ENCODE measurements around the gene QSOX2.

The QSOX2 gene

DNA sequence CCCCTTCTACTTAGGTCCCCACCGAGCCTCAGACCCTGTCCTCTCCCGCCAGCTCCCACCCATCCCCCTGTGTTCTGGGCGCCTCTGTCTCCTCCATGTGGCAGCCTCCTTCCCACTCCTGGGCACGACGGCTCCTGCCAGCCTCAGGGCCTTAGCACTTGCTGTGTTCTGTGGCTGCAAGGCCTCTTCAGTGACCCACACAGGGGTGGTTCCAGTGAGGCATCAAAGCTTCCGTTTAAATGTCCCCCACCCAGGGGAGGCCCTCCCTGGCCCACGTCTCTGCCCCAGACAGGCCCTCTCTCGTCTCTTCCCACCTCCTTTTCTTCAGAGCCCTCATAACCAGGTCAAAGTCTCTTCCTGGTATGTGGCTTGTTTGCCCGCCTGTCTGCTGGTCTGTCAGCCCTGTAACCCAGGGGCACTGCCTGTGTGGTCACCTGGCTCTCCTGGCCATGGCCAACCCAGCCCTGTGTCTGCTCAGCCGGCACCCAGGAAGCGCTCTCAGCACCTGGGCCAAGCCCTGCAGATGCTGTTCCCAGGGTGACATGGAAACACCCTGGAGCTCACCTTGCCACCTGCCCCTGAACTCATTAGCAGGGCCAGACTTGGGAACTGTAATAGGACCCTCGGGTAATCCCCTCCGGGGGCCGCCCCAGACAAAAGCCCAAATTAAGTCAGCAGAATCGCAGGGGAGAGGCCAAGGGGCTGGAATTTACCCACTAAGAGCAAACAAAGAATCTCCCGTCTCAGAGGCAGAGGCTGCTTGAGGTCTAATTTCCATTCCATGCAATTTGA is 74.4 kb downstream of the QSOX2 start:
- DNase-seq: peak; percentile 94

- DNase-seq: peak; percentile 15
Measured at GRCh38 chr9:136170006-136170901, 75.4 kb downstream of the QSOX2 start.

DNA sequence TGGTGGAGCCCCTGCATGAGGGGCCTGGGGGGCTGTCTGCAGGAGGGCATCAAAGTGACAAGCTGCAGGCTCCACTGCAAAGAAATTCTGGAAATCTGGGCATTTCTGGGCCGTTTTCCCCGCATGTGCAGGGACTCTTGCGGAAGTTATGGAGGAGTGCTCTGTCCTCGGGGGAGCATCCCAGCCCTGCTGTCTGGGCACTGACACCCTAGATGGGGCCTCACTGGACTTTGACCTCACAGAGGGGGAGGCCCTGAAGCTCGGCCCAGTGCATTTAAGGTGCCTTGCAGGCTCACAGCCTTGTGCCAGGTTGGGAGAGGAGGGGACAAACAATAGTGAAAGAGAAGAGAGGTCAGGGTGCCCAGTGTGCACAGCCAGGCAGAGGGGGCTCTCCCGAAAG is 76.1 kb downstream of the QSOX2 start:
- no peak for DNase-seq

GRCh38 chr9:136163248-136163850 is 82.3 kb downstream of the QSOX2 start:
- no peak for DNase-seq

GRCh38 chr9:136160995-136161610 is 84.5 kb downstream of the QSOX2 start:
- no peak for DNase-seq

GRCh38 chr9:136160381-136160841 is 85.2 kb downstream of the QSOX2 start:
- DNase-seq: peak; percentile 53

GRCh38 chr9:136159851-136160250 is 85.8 kb downstream of the QSOX2 start:
- DNase-seq: no peak

DNA sequence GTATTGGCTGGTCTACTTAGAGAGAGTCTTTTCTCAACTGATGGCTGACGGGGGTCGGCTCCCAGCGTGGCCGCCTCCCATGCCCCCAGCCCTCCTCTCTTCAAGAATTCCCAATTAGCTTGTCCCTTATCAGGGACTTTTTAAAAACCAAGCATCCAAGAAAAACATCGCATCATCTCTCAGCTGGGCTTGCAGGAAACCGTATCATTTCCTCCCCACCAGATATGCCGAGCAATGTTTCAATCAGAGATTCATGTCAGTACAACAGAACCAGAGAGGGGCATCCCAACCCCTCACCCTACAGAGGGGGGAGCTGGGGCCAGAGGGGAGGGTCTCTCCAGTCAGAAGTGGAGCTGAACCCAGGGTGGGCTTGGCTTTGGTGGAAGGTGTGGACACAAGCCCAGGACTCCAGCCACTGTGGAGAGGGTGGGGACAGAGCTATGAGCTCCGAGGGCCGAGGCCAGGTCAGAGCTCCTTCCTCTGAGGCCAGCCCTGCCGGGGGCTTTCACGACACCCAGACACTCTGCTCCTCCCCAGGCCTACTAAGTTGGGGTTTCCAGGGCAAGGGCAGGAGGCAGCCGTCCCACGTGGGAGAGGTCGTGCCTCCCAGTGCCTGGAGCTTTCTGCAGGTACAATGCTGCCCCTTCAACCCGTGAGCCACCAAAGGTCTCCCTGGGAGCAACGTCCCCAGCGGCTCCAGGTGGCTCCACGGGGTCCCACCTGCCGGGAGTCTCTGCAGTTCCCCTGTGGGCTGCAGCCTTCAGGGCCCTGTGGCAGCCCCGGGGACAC is 87.9 kb downstream of the QSOX2 start:
- DNase-seq: no peak
